ENCODE results near the gene H1-8.

DNA sequence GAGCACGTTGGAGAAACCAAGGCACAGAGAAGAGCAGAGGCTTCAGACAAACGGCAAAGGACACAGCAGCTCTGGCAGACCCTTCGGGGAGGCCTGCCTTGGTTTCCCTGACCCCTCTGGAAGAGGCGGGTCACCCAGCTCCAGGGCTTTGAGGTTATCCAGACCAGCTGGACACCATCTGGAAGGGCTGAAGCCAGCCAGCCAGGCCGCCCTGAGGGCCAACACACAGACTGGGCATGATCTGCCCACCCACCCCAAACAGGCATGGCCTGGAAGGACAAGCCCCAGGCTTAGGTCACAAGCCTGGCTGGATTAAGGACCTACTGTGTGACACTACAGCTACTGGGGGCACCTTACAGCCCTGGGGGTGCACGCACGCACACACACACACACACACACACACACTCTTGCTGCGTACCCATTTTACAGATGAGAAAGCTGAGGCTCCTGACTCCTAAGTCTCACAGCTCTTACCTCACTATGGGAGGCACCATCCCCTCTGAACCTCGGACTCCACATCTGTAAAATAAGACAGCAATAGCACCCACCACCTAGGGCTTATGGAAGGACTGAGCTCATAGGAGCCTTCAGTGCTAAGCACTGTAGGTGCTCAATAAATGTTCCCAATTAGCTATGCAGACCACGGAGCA lies 52.7 kb downstream of the H1-8 start:
- TF ChIP-seq, protein P1, sequence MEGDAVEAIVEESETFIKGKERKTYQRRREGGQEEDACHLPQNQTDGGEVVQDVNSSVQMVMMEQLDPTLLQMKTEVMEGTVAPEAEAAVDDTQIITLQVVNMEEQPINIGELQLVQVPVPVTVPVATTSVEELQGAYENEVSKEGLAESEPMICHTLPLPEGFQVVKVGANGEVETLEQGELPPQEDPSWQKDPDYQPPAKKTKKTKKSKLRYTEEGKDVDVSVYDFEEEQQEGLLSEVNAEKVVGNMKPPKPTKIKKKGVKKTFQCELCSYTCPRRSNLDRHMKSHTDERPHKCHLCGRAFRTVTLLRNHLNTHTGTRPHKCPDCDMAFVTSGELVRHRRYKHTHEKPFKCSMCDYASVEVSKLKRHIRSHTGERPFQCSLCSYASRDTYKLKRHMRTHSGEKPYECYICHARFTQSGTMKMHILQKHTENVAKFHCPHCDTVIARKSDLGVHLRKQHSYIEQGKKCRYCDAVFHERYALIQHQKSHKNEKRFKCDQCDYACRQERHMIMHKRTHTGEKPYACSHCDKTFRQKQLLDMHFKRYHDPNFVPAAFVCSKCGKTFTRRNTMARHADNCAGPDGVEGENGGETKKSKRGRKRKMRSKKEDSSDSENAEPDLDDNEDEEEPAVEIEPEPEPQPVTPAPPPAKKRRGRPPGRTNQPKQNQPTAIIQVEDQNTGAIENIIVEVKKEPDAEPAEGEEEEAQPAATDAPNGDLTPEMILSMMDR (IDR thresholded peaks at IDR 0.05) = no peak
- TF ChIP-seq POLR2A (IDR thresholded peaks at IDR 0.05) = no peak
